ENCODE results near the gene SLC2A6. TPM values are rescaled to one million over a fixed set of nuclear protein-coding genes. Genes with fewer than 3 reads are reported as not detected.

SLC2A6 gene, protein sequence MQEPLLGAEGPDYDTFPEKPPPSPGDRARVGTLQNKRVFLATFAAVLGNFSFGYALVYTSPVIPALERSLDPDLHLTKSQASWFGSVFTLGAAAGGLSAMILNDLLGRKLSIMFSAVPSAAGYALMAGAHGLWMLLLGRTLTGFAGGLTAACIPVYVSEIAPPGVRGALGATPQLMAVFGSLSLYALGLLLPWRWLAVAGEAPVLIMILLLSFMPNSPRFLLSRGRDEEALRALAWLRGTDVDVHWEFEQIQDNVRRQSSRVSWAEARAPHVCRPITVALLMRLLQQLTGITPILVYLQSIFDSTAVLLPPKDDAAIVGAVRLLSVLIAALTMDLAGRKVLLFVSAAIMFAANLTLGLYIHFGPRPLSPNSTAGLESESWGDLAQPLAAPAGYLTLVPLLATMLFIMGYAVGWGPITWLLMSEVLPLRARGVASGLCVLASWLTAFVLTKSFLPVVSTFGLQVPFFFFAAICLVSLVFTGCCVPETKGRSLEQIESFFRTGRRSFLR
- total RNA-seq, result 16.2 and 17.4 TPM in 2 replicates

GRCh38 chr9:133478851-133479711, at the start of gene SLC2A6:
Gene SLC2A6, minus strand, starts transcription at chr9:133479099. Its CDS starts 40 bp downstream, at chr9:133479059.

GRCh38 chr9:133524679-133525228, 45.9 kb upstream of the SLC2A6 start, which contains the start of gene MYMK:
Gene MYMK, minus strand, starts transcription at chr9:133524959. Its CDS starts 115 bp downstream, at chr9:133524844.

DNA sequence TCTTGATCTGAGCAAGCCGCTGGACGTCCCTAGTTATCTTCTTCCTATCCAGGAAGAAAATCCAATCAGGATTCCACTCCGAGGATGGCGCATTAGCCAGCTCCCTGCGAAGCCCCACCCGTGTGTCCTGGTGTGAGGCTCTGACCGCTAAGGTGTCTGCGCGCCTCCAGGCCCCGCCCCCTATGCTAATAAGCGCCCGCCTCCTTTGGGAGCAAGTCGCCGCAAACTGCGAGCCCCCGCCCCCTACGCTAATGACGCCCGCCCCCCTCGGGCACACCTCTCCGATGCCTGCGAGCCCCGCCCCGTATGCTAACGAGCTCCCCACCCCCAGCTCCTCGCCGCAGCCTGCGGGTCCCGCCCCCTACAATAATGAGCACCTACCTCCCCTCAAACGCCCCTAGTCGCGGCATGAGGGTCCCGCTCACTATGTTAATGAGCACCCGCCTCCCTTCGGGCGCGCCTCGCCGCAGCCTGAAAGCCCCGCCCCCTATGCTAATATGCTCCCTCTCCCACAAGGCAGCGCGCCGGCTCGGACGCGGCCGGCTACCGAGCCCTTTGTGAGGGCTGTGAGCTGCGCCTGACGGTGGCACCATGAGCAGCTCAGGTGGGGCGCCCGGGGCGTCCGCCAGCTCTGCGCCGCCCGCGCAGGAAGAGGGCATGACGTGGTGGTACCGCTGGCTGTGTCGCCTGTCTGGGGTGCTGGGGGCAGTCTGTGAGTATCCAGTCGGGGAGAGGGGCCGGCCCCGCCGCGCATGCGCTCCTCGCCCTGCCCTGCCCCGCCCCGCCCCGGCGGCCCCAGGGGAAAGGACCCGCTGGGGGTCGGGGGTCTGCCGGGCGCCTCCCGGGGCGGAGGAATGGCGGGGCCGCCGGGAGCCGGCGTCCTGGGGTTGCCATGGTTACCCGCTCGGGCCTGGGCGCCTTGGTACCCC, 19.2 kb downstream of the SLC2A6 start, which contains the start of gene CACFD1:
CACFD1 (plus strand) TSS at position 503 of the 929 bp plus-strand sequence; CDS start at position 592, 89 bp downstream.

GRCh38 chr9:133421615-133422542, 57.0 kb downstream of the SLC2A6 start, which contains the start of gene ADAMTS13:
Gene ADAMTS13, plus strand, starts transcription at chr9:133422367. Its CDS starts 77 bp downstream, at chr9:133422444.

Other genes starting within 250 kb of the SLC2A6 start
- under 0.01 TPM in 1 of 2 replicates, not detected in the other for gene ABO, start 203.9 kb downstream of the SLC2A6 start, total RNA-seq
- 12.3 and 13.5 TPM in 2 replicates for gene SURF6, start 142.9 kb downstream of the SLC2A6 start, total RNA-seq
- gene MED22, start 131.0 kb downstream of the SLC2A6 start, total RNA-seq, result 21.7 and 22.0 TPM in 2 replicates
- 2,205 and 2,513 TPM in 2 replicates for gene RPL7A, start 130.9 kb downstream of the SLC2A6 start, total RNA-seq
- gene SURF1, start 122.6 kb downstream of the SLC2A6 start, total RNA-seq, result 21.5 and 25.6 TPM in 2 replicates
- gene SURF2, start 122.5 kb downstream of the SLC2A6 start, total RNA-seq, result 9.2 and 19.3 TPM in 2 replicates
- gene SURF4, start 103.0 kb downstream of the SLC2A6 start, total RNA-seq, result 547 and 670 TPM in 2 replicates
- gene STKLD1, start 102.7 kb downstream of the SLC2A6 start, total RNA-seq, result 0.77 and 1.1 TPM in 2 replicates
- 15.9 and 17.6 TPM in 2 replicates for gene REXO4, start 61.1 kb downstream of the SLC2A6 start, total RNA-seq
- gene ADAMTS13, start 56.7 kb downstream of the SLC2A6 start, total RNA-seq, result 0.77 and 2.7 TPM in 2 replicates
- 4.0 and 9.4 TPM in 2 replicates for gene CACFD1, start 19.1 kb downstream of the SLC2A6 start, total RNA-seq
- gene MYMK, start 45.9 kb upstream of the SLC2A6 start, total RNA-seq, result not detected in 2 replicates
- not detected in 2 replicates for gene ADAMTSL2, start 55.6 kb upstream of the SLC2A6 start, total RNA-seq
- not detected in 2 replicates for gene FAM163B, start 130.3 kb upstream of the SLC2A6 start, total RNA-seq
- gene DBH, start 157.3 kb upstream of the SLC2A6 start, total RNA-seq, result not detected in 2 replicates

Measured in uterine smooth muscle cell (primary cell).